GM15510 (cell line): ENCODE measurements around the gene PRKAR1B.

Source experiments
- POLR2A ChIP-seq: IDR thresholded peaks from 3 replicates; pipeline ENCODE4 v1.6.1; 2011; ENCODE audit warnings: borderline replicate concordance; ENCODE audit not compliant: insufficient read length; ENCODE audit errors: extremely low read depth

The PRKAR1B gene

GRCh38 chr7:765383-765782 lies 38.3 kb upstream of the PRKAR1B start:
- no peak for TF ChIP-seq POLR2A

- no peak for TF ChIP-seq POLR2A
Measured at GRCh38 chr7:763762-764161, 36.7 kb upstream of the PRKAR1B start.

- no peak for TF ChIP-seq POLR2A
Measured at GRCh38 chr7:762885-763284, 35.8 kb upstream of the PRKAR1B start.

- no peak for TF ChIP-seq POLR2A
Measured at GRCh38 chr7:761631-762030, 34.5 kb upstream of the PRKAR1B start.

GRCh38 chr7:761101-761500 lies 34.0 kb upstream of the PRKAR1B start:
- TF ChIP-seq POLR2A, result no peak

- TF ChIP-seq POLR2A, result no peak
Measured at GRCh38 chr7:760006-760405, 32.9 kb upstream of the PRKAR1B start.

- TF ChIP-seq POLR2A, result no peak
Measured at GRCh38 chr7:759569-759968, 32.5 kb upstream of the PRKAR1B start.

- no peak for TF ChIP-seq POLR2A
Measured at GRCh38 chr7:757741-758163, 30.7 kb upstream of the PRKAR1B start.

- TF ChIP-seq POLR2A, result no peak
Measured at GRCh38 chr7:756928-757560, 30.0 kb upstream of the PRKAR1B start.

GRCh38 chr7:756231-756927 lies 29.3 kb upstream of the PRKAR1B start:
- no peak for TF ChIP-seq POLR2A

GRCh38 chr7:755413-755805 lies 28.3 kb upstream of the PRKAR1B start:
- no peak for TF ChIP-seq POLR2A

GRCh38 chr7:754531-755412 lies 27.7 kb upstream of the PRKAR1B start:
- TF ChIP-seq POLR2A, result no peak

- no peak for TF ChIP-seq POLR2A
Measured at GRCh38 chr7:753190-753589, 26.1 kb upstream of the PRKAR1B start.

GRCh38 chr7:751826-752225 lies 24.7 kb upstream of the PRKAR1B start:
- no peak for TF ChIP-seq POLR2A
